GM13976 (cell line): ENCODE results near the gene TPRN.

ENCODE experiments used
- DNase-seq: peaks from one replicate; pipeline ENCODE4 v3.0.0; 2012; ENCODE audit warnings: low spot score
- CTCF ChIP-seq: IDR thresholded peaks from 2 replicates; pipeline ENCODE4 v1.5.1; 2012; ENCODE audit warnings: borderline replicate concordance, mild to moderate bottlenecking; ENCODE audit not compliant: insufficient read depth; ENCODE audit errors: extremely low read depth, missing control alignments, control extremely low read depth
- in situ Hi-C: fragments of 300-500 bp; cut with MboI; formaldehyde crosslinking; loops from one replicate; pipeline ENCODE4 v1.12.0; 2022; ENCODE audit warnings: low sequenced_read_pairs, mixed read lengths, inconsistent platforms; ENCODE audit not compliant: unreplicated experiment

The TPRN gene

GRCh38 chr9:137226338-137227053 lies 26.0 kb upstream of the TPRN start:
- in situ Hi-C loops, result loop anchor here (5.0 kb wide), 1 partner anchor 109 kb away; no protein-coding TSS in a partner anchor
- DNase-seq, result no peak
- TF ChIP-seq CTCF, result no peak

GRCh38 chr9:137225699-137226331 lies 25.3 kb upstream of the TPRN start:
- in situ Hi-C loops, result loop anchor here (5.0 kb wide), 1 partner anchor 109 kb away; no protein-coding TSS in a partner anchor
- TF ChIP-seq CTCF, result no peak
- no peak for DNase-seq

GRCh38 chr9:137224830-137225694 lies 24.5 kb upstream of the TPRN start, which contains the start of gene CYSRT1:
Gene CYSRT1 (plus strand): TSS chr9:137225174. CDS start chr9:137225622, 448 bp downstream.
- DNase-seq, result no peak
- in situ Hi-C loops, result loop anchor here (5.0 kb wide), 1 partner anchor 108 kb away; no protein-coding TSS in a partner anchor
- TF ChIP-seq CTCF, result no peak

GRCh38 chr9:137223078-137223970 lies 22.8 kb upstream of the TPRN start:
- in situ Hi-C loops, result no loop called here
- no peak for TF ChIP-seq CTCF

GRCh38 chr9:137222190-137223077 lies 21.9 kb upstream of the TPRN start, which contains the start of gene RNF208:
Gene RNF208 (minus strand): TSS chr9:137222240. CDS start chr9:137221212, 1,028 bp downstream.
- in situ Hi-C loops, result no loop called here
- no peak for DNase-seq
- TF ChIP-seq CTCF, result peak; percentile 4

More at GRCh38 chr9:137223078-137223970, 22.8 kb upstream of the TPRN start:
- peak; percentile 99 for DNase-seq
